Stimulated activated CD8-positive, alpha-beta memory T cell treated with anti-CD3 and anti-CD28 coated beads, Interleukin-4, amount 100 ng/mL, for 48 hours (primary cell): ENCODE data around the gene NTN4.
A peak's percentile ranks its signal among the peaks of the same experiment; 100 is the strongest.
"Not testable (repeated sequence)": the region's sequence is repeated elsewhere in the genome, so short reads cannot be mapped to it uniquely, and the experiment has no call there.

ENCODE experiments used
- DNase-seq: peaks from one replicate; pipeline ENCODE4 v3.0.0-alpha.2; 2020

The NTN4 gene

GRCh38 chr12:95796225-95796981 is 5.8 kb upstream of the NTN4 start:
- no peak for DNase-seq

GRCh38 chr12:95790917-95791849 is 619 bp upstream of the NTN4 start:
- DNase-seq = peak; percentile 34

GRCh38 chr12:95789126-95790032 is 1.2 kb downstream of the NTN4 start:
- no peak for DNase-seq

GRCh38 chr12:95788637-95789036 is 1.9 kb downstream of the NTN4 start:
- DNase-seq = no peak

- DNase-seq = no peak
These were observed 3.2 kb downstream of the NTN4 start for GRCh38 chr12:95787274-95787818.

GRCh38 chr12:95784915-95785314 is 5.6 kb downstream of the NTN4 start:
- no peak for DNase-seq

GRCh38 chr12:95784286-95784685 is 6.3 kb downstream of the NTN4 start:
- no peak for DNase-seq

- not testable (repeated sequence) for DNase-seq
These were observed 15.1 kb downstream of the NTN4 start for GRCh38 chr12:95775466-95775865.

- DNase-seq = no peak
These were observed 16.1 kb downstream of the NTN4 start for GRCh38 chr12:95774311-95775045.

GRCh38 chr12:95773320-95773719 is 17.2 kb downstream of the NTN4 start:
- no peak for DNase-seq

- DNase-seq = no peak
These were observed 22.9 kb downstream of the NTN4 start for GRCh38 chr12:95767703-95768102.

- DNase-seq = no peak
These were observed 24.1 kb downstream of the NTN4 start for GRCh38 chr12:95766356-95767019.

GRCh38 chr12:95764848-95765247 is 25.7 kb downstream of the NTN4 start:
- no peak for DNase-seq

GRCh38 chr12:95763809-95764253 is 26.7 kb downstream of the NTN4 start:
- no peak for DNase-seq

- no peak for DNase-seq
These were observed 28.3 kb downstream of the NTN4 start for GRCh38 chr12:95762123-95762785.

- DNase-seq = no peak
These were observed 30.2 kb downstream of the NTN4 start for GRCh38 chr12:95760371-95760770.

- no peak for DNase-seq
These were observed 30.8 kb downstream of the NTN4 start for GRCh38 chr12:95759718-95760117.

- no peak for DNase-seq
These were observed 31.5 kb downstream of the NTN4 start for GRCh38 chr12:95759039-95759438.

- DNase-seq = no peak
These were observed 34.2 kb downstream of the NTN4 start for GRCh38 chr12:95756362-95756761.

GRCh38 chr12:95755261-95755865 is 35.2 kb downstream of the NTN4 start:
- DNase-seq = no peak
